ENCODE measurements around the gene PIGN.
"Not testable (repeated sequence)": the region's sequence is repeated elsewhere in the genome, so short reads cannot be mapped to it uniquely, and the experiment has no call there.

The PIGN gene

DNA sequence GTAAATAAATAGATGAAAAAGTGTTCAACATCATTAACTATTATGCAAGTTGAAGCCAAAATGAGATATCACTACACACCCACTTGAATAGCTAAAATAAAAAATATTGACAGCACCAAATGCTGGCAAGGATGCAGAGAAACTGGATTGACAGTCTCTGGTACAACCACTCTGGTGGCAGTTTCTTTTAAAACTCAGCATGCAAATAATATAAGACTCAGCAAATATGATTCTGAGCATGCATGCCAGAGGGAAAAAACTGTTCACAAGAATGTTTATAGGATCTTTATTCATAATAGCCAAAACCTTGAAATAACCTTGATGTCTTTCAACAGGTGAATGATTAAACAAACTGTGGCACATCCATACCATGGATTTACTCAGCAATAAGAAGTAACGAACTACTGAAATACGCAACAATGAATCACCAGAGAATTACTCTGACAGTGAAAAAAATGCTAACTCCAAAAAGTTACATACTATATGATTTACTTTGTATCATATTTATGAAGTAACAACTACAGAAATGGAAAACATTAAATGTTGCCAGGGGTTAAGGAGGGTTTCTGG, 131.8 kb downstream of the PIGN start:
- DNase-seq: no peak

DNA sequence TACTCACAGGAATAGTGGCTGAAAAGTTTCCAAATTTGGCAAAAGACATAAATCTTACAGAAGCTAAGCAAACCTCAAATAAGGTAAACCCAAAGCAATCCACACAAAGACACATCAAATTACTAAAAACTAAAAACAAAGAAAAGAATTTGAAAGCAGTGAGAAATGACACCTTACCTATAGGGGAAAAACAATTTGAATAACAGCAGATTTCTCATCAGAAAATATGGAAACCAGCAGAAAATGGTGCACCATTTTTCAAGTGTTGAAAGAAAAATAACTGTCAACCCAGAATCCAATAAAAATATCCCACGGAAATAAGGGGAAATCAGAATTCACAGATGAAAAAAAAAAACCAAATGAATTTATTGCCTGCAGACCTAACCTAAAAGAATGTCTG, 138.6 kb downstream of the PIGN start:
- DNase-seq: no peak

DNA sequence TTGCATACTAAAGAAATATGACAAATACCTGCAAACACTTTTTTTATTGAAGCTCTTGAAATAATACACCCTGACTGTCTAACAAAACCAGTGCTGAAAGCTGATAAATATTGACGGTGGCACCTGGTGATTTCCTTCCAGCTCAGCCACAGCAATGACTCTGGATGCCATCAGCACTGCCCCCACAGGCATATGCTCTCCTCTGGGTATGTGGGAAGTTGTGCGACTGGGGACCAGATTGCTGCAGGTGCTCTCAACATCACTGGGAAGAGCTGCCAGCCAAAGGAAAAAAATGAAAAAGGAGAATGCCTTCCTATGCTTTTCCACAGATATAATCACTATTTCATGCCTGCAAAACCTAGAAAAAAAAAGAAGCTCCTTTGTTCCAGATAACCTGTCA, 141.5 kb downstream of the PIGN start:
- no peak for DNase-seq

DNA sequence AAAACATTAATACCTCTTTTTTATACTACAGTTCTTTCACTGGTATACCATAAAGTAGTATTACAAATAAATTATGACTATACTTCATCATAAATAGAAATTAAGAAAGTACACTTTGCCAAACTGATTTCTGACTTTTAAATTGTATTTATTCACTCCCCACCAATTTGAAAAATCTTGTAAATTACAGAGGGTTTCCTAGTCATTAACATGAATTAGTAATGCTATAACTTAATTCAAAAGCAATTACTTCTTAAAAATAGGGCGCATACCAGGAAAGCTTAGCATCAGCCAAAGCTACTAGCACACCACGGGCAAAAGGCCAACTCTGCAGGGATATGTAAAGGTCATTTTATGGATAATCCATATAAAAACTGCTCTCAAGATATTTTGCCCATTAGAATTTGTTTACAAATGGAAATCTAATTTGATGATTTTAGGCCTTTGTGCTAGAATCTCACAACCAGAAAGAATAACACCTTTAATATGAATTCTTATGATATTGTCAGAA, 142.3 kb downstream of the PIGN start:
- no peak for DNase-seq

DNA sequence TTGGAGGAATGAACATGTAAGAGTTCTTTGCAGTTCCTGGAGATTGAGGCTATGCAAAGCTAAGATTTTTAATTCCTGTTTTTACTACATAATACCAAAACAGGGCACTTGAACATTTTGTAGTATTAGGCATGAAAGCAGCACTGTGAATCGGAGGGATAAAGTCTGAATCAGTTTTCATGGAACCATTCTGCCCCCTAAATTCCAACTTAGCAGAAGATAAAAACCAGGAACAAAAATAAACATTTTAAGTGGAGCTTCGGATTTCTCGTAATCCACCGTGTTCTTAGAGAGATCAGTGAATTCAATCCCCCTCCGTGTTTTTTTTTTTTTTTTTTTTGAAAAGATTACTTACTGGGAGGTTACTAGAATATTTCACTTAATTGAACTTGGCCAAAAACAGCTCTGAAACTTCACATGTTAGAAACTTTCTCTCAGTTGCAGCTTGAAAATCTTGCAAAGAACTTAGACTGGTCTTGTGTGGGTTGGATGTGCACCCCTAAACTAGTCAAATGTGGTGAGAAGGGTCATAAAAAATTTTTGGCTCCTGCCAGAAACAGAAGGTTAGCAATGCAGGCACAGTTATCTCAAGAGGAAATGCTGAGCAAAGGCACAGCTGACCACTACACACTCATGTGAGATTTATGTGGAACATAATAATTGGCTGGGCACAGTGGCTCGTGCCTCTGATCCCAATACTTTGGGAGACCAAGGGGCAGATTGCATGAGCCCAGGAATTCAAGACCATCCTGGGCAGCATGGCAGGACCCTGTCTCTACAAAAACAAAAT, 148.7 kb downstream of the PIGN start:
- DNase-seq: no peak

DNA sequence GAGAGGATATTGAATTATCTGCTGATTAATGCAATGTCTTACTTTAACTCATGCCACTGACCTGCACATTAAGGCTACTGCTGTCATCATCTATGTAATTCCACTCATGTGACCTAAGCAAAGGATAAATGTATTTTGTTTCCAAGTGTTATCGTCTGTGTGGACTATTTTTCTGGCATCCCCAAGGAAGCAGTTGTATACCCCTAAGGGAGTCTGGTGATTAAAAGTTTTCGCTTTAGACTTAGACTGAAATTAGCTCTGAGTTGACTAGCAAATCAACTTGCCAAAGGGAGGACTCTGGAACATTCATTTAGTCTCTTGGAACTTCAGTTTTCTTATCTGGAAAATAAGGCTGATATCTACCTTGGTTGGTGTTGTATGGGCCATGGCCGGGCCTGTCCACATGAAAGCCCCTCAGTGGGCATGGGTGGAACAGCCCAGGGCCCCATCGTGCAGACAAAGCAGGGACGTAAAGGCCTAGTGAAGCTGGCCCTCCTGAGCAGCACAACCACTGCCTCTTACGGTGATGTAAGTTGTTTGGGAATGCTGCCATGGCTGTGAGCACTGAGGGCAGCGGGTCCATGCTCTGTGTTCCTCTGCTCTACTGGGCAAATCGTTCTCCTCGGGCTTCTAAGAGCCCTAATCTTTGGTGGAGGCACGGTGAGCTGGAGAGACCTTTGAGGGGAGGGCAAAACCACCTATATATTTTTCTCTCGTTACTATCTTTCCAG, 149.7 kb downstream of the PIGN start:
- DNase-seq: no peak

DNA sequence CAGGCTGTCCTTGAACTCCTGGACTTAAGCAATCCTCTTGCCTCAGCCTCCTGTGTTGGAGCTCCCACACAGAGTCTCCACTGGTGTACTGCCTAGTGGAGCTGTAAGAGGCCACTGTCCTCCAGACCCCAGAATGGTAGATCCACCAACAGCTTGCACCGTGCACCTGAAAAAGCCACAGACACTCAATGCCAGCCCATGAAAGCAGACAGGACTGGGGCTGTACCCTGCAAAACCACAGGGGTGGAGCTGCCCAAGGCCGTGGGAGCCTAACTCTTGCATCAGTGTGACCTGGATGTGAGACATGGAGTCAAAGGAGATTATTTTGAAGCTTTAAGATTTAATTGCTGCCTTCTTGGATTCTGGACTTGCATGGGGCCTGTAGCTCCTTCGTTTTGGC, 152.6 kb downstream of the PIGN start:
- not testable (repeated sequence) for DNase-seq

DNA sequence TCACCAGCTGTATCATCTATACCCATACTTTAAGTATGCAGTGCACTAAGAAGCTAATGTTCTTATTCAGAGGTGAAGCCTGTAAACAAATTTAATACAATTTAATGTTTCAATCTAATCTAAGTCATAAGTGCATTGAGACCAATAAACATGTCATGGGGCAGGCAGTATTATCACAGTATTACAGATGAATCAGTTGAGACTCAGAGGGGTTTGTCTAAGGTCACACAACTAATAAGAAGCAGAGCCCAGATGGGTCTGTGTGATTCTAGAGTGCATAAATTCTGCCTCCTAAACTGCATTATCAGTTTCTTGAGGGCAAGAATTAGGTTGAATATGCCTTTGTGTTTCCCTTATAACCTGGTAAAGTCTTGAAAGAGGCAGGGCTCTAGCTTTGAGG, 153.1 kb downstream of the PIGN start:
- no peak for DNase-seq

DNA sequence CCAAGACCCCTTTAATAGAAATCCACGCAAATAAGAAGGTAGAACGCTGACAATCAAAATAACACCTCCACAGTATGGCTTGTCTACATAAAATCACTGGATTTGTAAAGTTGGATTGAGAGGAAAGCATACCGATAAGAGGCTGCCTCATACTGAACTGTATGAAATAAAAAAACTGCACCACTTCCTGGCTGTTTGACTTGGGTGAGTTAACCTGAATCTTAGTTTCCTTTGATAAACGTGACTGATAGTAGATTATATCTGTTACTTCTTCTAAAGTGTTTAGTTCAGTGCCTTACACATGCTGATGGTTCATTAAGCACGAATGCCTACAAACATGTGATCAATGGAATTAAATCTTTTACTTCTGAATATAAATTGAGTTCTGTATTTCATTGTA, 153.6 kb downstream of the PIGN start:
- DNase-seq: no peak

DNA sequence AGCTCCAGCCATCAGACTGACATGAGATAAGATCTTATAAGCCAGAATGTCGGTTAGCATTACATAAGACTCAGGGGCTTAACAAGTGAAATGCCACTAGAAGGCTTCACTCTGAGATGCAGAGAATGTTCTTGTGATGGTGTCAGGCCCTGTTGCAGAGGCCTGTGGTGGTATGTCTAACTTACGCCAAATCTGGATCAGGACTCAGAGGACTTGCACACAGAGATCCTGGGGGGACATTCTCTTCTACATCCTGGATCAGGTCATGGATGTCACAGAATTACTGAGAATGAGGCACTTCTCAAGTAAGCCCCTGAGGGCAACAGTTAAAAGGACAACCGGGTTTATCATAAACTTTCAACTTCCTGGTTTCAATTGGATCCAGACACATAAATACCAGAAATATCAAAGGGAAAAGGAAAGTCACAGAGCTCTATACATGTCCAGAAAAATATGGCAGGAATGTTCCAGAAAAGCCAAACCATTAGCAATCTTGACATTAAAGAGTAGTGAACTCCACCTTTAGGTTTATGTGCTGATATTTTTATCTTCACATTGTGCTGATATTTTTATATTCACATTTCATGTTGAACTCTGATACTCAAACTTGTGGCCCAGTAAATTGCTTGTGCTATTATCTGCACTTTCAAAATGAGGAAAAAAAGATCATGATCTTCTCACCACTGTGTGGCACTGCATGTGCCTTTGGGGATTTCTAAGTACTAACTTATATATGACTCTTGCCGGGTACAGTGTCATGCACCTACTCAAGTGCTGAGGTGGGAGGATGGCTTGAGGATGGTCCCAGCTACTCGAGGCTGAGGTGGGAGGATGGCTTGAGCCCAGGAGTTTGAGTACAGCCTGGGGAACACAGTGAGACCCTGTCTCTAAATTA, 156.5 kb downstream of the PIGN start:
- no peak for DNase-seq

DNA sequence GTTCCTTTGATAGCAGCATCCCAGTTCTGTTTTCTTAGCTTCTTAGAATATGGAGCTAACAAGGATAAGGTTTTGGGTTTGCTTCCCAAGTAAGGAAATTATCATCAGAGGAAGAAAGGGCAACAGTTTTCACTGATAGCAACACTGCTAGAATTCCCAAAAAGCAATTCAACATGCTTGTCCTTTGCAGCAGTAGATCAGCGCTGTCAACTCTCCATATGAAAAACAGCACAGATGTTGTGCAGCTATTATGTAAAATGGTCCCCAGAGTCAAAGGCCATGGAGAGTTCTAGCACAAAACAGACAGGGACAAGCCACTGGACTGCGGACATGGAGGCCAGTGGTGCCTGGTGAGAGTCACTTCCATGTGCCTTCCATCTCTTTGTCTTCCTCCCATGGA, 158.1 kb downstream of the PIGN start:
- no peak for DNase-seq

DNA sequence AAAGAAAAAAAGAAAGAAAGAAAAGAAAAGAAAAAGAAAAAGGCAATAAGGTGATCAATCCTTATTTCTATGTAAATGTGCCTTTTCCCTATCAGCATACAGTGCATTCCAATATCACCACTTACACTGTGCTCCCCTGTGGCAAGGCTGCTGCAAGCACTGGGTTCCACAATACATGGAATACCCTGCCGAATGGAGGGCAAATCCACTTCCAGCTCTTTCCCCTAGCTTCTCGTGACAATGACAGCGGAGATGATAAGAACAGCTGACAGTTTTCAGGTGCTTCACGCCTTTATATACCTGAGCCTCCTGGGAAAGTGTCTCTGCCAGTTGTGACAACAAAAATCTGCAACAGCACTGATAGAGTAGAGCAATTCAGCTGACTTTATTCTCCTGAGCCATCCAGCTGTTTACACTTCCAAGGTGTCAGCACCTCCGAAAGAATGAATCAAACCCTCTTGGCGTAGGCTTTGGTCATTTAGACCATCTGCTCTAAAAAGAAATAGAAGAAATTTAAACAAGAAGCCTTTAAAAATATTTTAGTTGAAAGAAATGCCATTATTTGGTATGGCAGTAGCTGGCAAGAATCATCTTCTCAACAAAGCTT, 158.8 kb downstream of the PIGN start:
- DNase-seq: no peak

DNA sequence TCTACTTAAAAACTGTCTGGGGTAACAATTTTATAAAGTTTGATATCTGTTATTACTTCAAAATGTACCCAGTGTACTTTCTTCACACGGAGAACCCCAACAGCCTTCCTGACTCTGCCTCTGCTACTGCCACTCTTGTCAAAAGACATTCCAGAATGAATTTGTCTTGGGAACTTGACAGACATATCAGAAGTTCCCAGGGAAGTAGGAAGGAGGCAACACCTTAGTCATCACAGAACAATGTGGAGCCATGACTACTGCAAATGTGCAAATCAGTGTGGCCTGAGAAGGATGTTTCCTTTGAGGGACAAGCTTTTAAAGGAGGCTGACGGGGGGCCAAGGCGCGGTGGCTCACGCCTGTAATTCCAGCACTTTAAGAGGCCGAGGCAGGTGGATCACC, 160.3 kb downstream of the PIGN start:
- no peak for DNase-seq

DNA sequence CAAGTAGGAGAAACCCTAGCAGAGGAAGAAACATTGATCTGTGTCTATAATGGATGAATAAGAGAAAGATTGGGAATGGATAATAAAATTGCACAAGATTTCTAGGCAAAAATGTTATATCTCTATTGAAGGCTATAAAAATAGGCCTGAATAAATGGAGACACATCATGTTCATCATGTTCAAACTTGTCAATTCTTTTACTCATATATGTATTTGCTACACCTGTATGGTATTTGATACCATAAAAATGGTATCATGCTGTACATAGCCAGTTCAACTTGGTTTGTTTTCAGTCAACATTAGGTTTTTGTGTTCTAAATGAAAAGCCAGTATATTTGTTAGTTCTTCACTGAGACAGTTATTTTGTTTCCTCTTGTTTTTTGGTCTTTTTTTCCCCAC, 161.9 kb downstream of the PIGN start:
- no peak for DNase-seq

DNA sequence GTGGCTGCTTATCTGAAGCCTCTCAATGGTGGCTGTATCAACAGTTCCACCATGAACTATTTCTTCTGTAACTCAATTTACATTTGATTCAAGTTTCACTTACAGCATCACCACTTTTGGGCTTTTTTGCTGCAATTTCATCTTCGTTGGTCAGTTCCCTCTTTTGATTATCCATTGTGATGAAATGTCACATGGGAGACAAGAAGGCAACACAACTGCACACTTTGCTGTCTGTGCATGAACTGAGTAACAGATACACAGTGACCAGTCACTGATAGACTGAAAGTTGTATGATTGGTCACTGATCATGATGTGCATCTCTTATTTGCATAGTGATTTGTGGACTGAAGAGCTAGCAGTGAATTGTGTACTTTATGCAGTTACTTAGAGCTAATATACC, 163.3 kb downstream of the PIGN start:
- no peak for DNase-seq

DNA sequence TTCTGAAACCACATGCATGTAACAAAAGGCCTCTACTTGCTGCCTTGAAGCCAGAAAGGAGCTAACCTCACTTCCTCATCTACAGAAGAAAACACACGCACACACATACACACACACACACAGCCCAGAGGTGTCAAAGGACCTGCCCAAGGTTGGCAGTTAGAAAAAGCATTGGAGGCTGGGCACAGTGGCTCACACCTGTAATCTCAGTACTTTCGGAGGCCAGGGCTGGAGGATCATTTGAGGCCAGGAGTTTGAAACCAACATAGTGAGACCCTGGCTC, 168.2 kb downstream of the PIGN start:
- no peak for DNase-seq

DNA sequence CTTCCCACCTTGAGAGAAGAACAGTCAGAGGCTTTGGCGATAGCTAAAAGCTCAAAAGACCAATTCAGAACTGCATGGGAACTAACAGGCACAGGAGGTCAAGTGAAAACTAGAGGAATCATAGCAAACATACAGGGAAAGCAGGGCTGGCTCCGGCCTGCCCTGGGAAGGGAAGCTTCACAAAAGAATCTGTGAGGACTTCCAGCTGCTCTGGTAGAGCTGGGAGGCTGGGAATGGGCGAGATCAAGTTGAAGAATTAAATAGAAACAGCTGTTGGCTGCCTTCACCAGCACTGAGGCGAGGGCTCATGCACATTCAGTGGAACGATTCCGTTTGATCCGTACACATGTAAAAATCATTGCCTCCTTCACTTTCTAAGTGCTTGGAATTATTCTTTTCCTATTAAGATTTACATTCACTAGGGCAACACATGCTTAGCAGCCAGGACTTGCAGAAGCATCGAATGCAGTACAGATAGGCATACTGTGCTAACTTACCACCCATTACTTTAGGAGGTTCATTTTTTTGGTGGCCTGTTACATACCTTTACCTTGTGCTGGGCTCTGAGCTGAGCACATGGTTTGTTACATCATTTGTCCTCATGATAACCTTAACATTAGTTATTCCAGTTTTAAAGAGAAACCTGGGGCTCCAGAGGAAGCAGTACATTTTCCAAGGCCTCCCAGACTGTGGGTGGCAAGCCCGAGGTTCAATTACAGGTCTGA, 168.7 kb downstream of the PIGN start:
- no peak for DNase-seq

DNA sequence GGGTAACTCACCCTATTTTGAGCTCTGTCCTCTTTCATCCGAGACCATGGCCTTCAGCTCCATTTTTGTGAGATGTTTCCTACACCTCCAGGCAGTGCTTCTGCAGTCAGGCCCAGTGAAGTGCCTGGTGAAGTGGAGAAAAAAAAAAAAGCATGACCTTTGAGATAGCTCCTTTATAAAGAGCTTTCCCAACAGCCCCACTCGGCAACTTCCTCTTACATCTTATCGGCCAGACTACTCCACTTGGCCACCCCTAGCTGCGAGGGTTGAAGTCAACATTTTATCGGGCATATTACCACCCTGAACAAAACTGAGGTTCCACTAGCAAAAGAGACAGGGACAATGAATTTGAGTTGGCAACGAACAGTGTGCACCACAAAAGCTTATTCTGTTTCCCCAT, 169.2 kb downstream of the PIGN start:
- DNase-seq: no peak

DNA sequence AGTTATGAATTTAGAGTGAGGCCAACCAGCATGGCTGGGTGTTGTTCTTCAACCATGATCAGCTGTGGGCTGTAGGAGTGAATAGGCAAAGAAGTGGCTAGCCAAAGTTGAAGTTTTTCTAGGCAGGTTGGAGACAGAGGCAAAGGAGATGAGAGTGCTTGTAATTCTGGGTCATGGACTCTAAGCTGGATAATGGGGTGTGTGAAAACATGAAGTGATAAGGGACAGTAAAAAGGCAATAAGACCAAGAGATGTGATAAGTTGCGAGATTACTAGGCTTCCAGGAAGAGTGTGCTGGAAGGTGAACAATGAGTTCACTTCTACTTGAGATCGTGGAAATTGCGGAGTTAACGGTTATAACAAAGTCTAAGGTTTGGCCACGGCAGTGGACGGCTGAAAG, 175.4 kb downstream of the PIGN start:
- no peak for DNase-seq

DNA sequence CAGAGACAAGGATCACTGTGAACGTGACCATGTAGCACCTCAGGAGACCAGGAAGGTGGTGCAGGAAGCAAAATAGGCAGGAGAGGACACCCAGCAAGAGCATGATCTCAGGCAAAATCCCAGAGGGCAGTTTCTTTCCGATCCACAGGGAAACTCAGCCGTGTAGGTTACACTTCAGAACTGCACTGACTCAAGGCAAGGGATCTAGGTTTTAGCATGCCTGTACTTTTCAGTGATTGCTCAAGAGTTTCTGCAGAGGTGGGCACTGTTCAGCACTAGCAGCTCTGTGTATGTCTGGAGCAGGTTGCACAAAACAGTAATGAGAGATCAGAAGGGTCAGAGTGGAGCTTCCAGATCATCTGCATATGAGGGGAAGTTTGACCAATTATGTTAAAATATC, 177.3 kb downstream of the PIGN start:
- no peak for DNase-seq

DNA sequence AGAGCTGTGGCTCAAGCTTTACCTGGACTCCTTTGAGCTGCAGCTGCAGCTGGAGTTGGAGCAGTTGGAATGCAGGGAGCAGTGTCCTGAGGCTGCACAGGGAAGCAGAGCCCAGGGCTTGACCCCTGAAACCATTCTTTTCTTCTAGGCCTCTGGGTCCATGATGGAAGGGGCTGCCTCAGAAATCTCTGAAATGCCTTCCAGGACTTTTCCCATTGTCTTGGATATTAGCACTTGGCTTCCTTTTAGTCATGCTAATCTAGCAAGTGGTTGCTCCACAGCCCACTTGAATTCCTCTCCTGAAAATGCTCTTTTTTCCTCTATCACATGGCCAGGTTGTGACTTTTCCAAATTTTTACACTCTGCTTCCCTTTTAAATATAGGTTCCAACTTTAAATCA, 185.5 kb downstream of the PIGN start:
- no peak for DNase-seq

DNA sequence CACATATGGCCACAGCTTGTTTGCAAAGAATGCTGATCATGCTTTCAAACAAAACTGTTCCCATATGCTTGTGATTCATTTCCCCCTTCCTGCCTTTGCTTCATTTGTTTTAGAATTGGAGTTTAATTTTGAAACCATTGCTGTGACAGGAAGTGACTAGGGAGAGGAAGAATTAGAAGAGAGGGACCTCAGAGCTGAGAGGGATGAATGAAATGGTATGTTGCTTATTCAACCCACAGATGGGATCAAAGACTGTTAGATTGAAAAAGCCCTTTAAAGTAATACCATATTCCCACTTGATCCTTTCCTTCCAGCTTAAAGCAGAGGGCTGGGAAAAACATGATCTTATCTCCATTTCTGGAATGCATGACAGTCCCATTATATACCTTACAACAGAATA, 187.9 kb downstream of the PIGN start:
- no peak for DNase-seq

Measured in NCI-H1417 treated with DMSO at 0.1 percent for 48 hours (cell line).